Frontal cortex (tissue), 4 donors: Measurements from ENCODE around the gene PNCK. TPM values are rescaled to one million over a fixed set of nuclear protein-coding genes. Genes with fewer than 3 reads are reported as not detected.

Experiments used
- DNase-seq, 2 donors: peaks; one replicate each; pipeline ENCODE4 v3.0.0; 2012; ENCODE audit warnings: low spot score in 2 of 2
- FAIRE-seq: peaks from 2 replicates; lab custom pipeline; 2012; peaks lifted over from hg19 to GRCh38; lab: Jason Lieb, UNC
- total RNA-seq: library from RNA; depleted of rRNA; stranded (reverse); fragments of >200 nt; gene quantifications from one replicate; pipeline ENCODE4 v1.2.3, GENCODE V29; 2014
- donor health status: control.
- donor health status: control.
- donor health status: control.

The PNCK gene
- total RNA-seq, 1 donor from 2014 or later = 18.3 TPM

GRCh38 chrX:153668423-153669173, 5.0 kb downstream of the PNCK start:
- FAIRE-seq = no peak
- DNase-seq = no peak

GRCh38 chrX:153667956-153668396, 5.6 kb downstream of the PNCK start:
- DNase-seq (peak; percentile 77 to 83), FAIRE-seq (no peak)

GRCh38 chrX:153667281-153667955, 6.2 kb downstream of the PNCK start:
- FAIRE-seq = no peak

GRCh38 chrX:153665726-153666306, 7.8 kb downstream of the PNCK start:
- DNase-seq = no peak
- FAIRE-seq = no peak

More at GRCh38 chrX:153667281-153667955, 6.2 kb downstream of the PNCK start:
- DNase-seq = no peak

- FAIRE-seq = no peak
These were observed 11.3 kb downstream of the PNCK start for GRCh38 chrX:153662266-153662665.

GRCh38 chrX:153659268-153659667, 14.3 kb downstream of the PNCK start:
- FAIRE-seq = no peak
- no peak for DNase-seq

More at GRCh38 chrX:153662266-153662665, 11.3 kb downstream of the PNCK start:
- DNase-seq = no peak

- DNase-seq = no peak
- FAIRE-seq = no peak
These were observed 16.5 kb downstream of the PNCK start for GRCh38 chrX:153657161-153657560.

- FAIRE-seq (no peak), DNase-seq (no peak)
These were observed 20.1 kb downstream of the PNCK start for GRCh38 chrX:153653556-153653955.

- no peak for FAIRE-seq
These were observed 22.0 kb downstream of the PNCK start for GRCh38 chrX:153651540-153652079.

GRCh38 chrX:153650959-153651358, 22.7 kb downstream of the PNCK start:
- DNase-seq = peak in 1 of 2 donors; percentile 6
- FAIRE-seq = no peak

More at GRCh38 chrX:153651540-153652079, 22.0 kb downstream of the PNCK start:
- peak in 1 of 2 donors; percentile 8 for DNase-seq

GRCh38 chrX:153649915-153650782, 23.5 kb downstream of the PNCK start:
- FAIRE-seq (no peak), DNase-seq (peak in 1 of 2 donors; percentile 10)

- peak; percentile 50 to 62 for DNase-seq
- no peak for FAIRE-seq
These were observed 24.3 kb downstream of the PNCK start for GRCh38 chrX:153649178-153649914.

- FAIRE-seq (no peak), DNase-seq (peak in 1 of 2 donors; percentile 36)
These were observed 25.0 kb downstream of the PNCK start for GRCh38 chrX:153648358-153649177.

- FAIRE-seq (no peak), DNase-seq (peak in 1 of 2 donors; percentile 46)
These were observed 25.9 kb downstream of the PNCK start for GRCh38 chrX:153647461-153648357.

- DNase-seq = peak in 1 of 2 donors; percentile 46
- FAIRE-seq = no peak
These were observed 26.8 kb downstream of the PNCK start, which contains the start of gene DUSP9 for GRCh38 chrX:153646620-153647373. Gene DUSP9, plus strand, starts transcription at chrX:153647203. Its CDS starts 751 bp downstream, at chrX:153647954.

- FAIRE-seq = no peak
- peak in 1 of 2 donors; percentile 25 for DNase-seq
These were observed 27.6 kb downstream of the PNCK start for GRCh38 chrX:153645921-153646488.
